SK-N-MC (cell line): ENCODE results near the gene LCN15.

Source experiments
- EZH2 ChIP-seq: fragments of 200-600 bp; sonication (generic); IDR thresholded peaks from one replicate; pipeline ENCODE4 v1.6.1; 2017; ENCODE audit warnings: antibody characterized with exemption
- FOXP2 ChIP-seq: optimal IDR thresholded peaks from 2 replicates; pipeline ENCODE3; 2011; ENCODE audit warnings: mild to moderate bottlenecking, moderate library complexity; ENCODE audit not compliant: insufficient read depth; ENCODE audit errors: extremely low read length, control extremely low read depth
- POLR2AphosphoS5 ChIP-seq: IDR thresholded peaks from 2 replicates; pipeline ENCODE4 v1.6.1; 2012; ENCODE audit warnings: mild to moderate bottlenecking, low read depth, low read length, borderline replicate concordance

DNA sequence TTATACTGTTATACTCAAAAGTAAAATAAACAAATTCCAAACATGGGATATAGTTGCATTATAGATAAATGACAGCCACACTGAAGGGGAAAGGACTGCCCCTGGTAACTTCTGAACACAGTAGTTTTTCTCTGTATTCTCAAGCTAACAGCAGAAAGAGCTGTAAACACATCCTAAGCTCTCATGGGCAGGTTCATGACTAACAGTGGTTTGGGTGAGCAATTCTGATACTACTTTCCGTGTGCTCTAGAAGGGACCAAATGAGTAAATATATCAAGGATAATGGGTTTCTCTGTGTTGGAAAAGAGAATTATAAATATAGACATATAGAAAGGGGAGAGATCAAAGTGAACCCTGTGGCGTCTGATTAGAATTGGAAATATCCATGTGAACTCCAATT is 13.8 kb downstream of the LCN15 start:
- TF ChIP-seq POLR2AphosphoS5 (no peak), EZH2 (no peak), FOXP2 (no peak)
